ENCODE measurements around the gene EIF4E2. TPM values are rescaled to one million over a fixed set of nuclear protein-coding genes. Genes with fewer than 3 reads are reported as not detected.

Gene EIF4E2
- total and polyA plus RNA-seq, 2 donors (not counting 3 experiments of a cell fraction or from before 2014, with no cell fraction given) = 50.0 to 96.5 TPM

DNA sequence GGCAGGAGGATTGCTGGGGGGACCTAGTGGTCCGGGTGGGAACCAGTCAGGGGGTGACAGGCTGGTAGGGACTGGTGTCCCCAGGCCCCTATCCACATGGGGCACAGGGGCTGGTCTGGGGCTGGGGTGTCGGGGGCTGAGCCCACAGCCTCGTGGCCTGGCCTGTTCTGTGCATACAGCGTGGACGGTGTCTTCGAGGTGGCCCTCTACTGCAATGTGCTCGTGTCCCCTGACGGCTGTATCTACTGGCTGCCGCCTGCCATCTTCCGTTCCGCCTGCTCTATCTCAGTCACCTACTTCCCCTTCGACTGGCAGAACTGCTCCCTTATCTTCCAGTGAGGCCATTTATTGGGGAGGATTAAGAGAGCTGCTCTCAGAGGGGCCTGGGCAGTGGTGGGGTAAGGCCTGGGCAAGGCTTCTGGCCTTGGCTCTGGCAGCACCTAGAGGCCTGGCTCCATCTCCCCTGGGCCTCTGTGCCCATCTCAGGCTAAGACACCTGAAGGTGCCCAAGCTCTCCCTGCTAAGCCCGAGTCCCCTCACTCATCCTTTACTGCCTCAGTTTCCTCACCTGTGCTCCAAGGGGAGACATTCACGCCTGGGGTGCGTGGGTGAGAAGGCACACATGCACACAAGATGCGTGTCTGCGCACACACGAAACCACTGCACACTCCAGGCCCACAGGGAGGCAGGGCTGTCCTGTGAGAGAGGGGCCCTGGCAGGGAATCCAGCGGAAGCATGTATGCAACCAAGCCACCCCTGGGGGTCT, 9.1 kb upstream of the EIF4E2 start:
- no peak for DNase-seq (ENCODE audit: low read depth, low spot score)
- Histone ChIP-seq H3K9me3 (replicated peaks; ENCODE audit: control insufficient read depth, insufficient read depth, low read length) (no peaks in the 10 kb centered on the region), H4K20me1 (replicated peaks; ENCODE audit: control insufficient read depth, extremely low read depth, insufficient read depth, low read length) (no peaks in the 10 kb centered on the region), H3K79me2 (ENCODE audit: control insufficient read depth, insufficient read depth, low read length) (no peaks in the 10 kb centered on the region), H3K9me1 (replicated peaks; ENCODE audit: control insufficient read depth, extremely low read depth, insufficient read depth, low read length) (no peaks in the 10 kb centered on the region), H3K4me3 (replicated peaks in 1 of 3; ENCODE audit: insufficient read depth in 1 of 3, low read depth in 1 of 3, low read length in 3 of 3) (no peak overlapping the region), H3K27me3 (ENCODE audit: control insufficient read depth in 2 of 2, insufficient read depth in 2 of 2, low read length in 2 of 2) (no peaks in the 10 kb centered on the region), H3K9ac (replicated peaks; ENCODE audit: extremely low read depth, insufficient read depth, low read length) (no peak overlapping the region), H3K4me1 (ENCODE audit: control insufficient read depth, extremely low read depth, insufficient read depth, low read length) (no peaks in the 10 kb centered on the region), H3K27ac (ENCODE audit: insufficient read depth, low read depth, low read length) (no peak overlapping the region), H3K4me2 (ENCODE audit: insufficient read depth, low read length) (no peak overlapping the region), H3K36me3 (ENCODE audit: control insufficient read depth in 2 of 2, extremely low read depth in 1 of 2, insufficient read depth in 2 of 2, low read length in 2 of 2) (no peaks in the 10 kb centered on the region), H2AFZ (ENCODE audit: low read depth, low read length) (no peak overlapping the region)
- FAIRE-seq = no peak
- CTCF ChIA-PET = no interaction called here
- intact Hi-C loops (cut with micrococcal nuclease) (no loop called here), dilution Hi-C loops (cut with MboI; ENCODE audit: extremely low pct_ligation_motif_present, low sequenced_read_pairs) (no loop called here)
- no TSS peak for BruUV-seq (replicated peaks)
- TF ChIP-seq JUN (IDR thresholded peaks at IDR 0.05; ENCODE audit: borderline replicate concordance, insufficient read depth, insufficient read length, low read depth) = no peak
- no peak for TF ChIP-seq CTCF (IDR thresholded peaks at IDR 0.05; ENCODE audit: extremely low read depth in 1 of 2, insufficient read depth in 1 of 2, low read depth in 1 of 2, low read length in 2 of 2)
- no peak for TF ChIP-seq MAX (IDR thresholded peaks at IDR 0.05; ENCODE audit: insufficient read depth, insufficient read length)
- no peak for TF ChIP-seq FOS (IDR thresholded peaks at IDR 0.05; ENCODE audit: borderline replicate concordance, insufficient read depth, low read length)
- TF ChIP-seq POLR2AphosphoS5 (IDR thresholded peaks at IDR 0.05; ENCODE audit: insufficient read depth, low read depth, low read length) = no peak
- no peak for TF ChIP-seq MYC (IDR thresholded peaks at IDR 0.05; ENCODE audit: low read depth, low read length)
- no peak for TF ChIP-seq POLR2A (IDR thresholded peaks at IDR 0.05; ENCODE audit: low read depth, low read length)
- TF ChIP-seq EZH2 (IDR thresholded peaks at IDR 0.05; ENCODE audit: borderline replicate concordance, low read depth, low read length, severe bottlenecking) = no peak
- TF ChIP-seq GATA2 (IDR thresholded peaks at IDR 0.05; ENCODE audit: insufficient read depth, insufficient read length, low read depth, low read length) = no peak
- POLR2A ChIA-PET = no interaction called here

Measured in endothelial cell of umbilical vein (primary cell).